Neural cell (in vitro differentiated cells): Measurements from ENCODE around the gene BHMT2. TPM values are rescaled to one million over a fixed set of nuclear protein-coding genes. Genes with fewer than 3 reads are reported as not detected.

ENCODE experiments used
- H2AFZ ChIP-seq: fragments of 200-600, 300-800 bp; sonication (generic), shearing (Covaris generic); 2 replicates; pipeline ENCODE4 v1.6.0; 2014; ENCODE audit warnings: low read depth, mild to moderate bottlenecking, antibody characterized with exemption, low read length, moderate library complexity
- H3F3A ChIP-seq: fragments of 200-600 bp; shearing (Covaris generic); 2 replicates; pipeline ENCODE4 v1.6.1; 2016; ENCODE audit warnings: mild to moderate bottlenecking, moderate library complexity, mixed read lengths, antibody characterized with exemption, low read length; ENCODE audit not compliant: insufficient read depth, poor library complexity, severe bottlenecking
- H3K27ac ChIP-seq: fragments of 200-600, 300-800 bp; sonication (generic), shearing (Covaris generic); 2 replicates; pipeline ENCODE4 v1.5.1; 2014; ENCODE audit warnings: mild to moderate bottlenecking, low read length, moderate library complexity
- H3K27me3 ChIP-seq: fragments of 300-800, 200-600 bp; sonication (generic), shearing (Covaris generic); 2 replicates; pipeline ENCODE4 v1.6.0; 2014; ENCODE audit warnings: mild to moderate bottlenecking, low read depth, low read length, moderate library complexity; ENCODE audit not compliant: insufficient read depth
- H3K36me3 ChIP-seq: fragments of 300-800, 200-600 bp; sonication (generic), shearing (Covaris generic); 2 replicates; pipeline ENCODE4 v1.5.1; 2014; ENCODE audit warnings: mild to moderate bottlenecking, antibody characterized with exemption, low read length, moderate library complexity; ENCODE audit not compliant: insufficient read depth
- H3K4me2 ChIP-seq: fragments of 300-800, 200-600 bp; sonication (generic), shearing (Covaris generic); 2 replicates; pipeline ENCODE4 v1.6.0; 2014; ENCODE audit warnings: mild to moderate bottlenecking, low read length
- H3K4me3 ChIP-seq: fragments of 300-800, 200-600 bp; sonication (generic), shearing (Covaris generic); 2 replicates; pipeline ENCODE4 v1.5.1; 2014; ENCODE audit warnings: mild to moderate bottlenecking, low read length, moderate library complexity
- H3K79me2 ChIP-seq: fragments of 200-600 bp; shearing (Covaris generic); replicated peaks from 2 replicates; pipeline ENCODE4 v1.6.0; 2014; ENCODE audit warnings: mild to moderate bottlenecking, low read length, moderate library complexity; ENCODE audit not compliant: insufficient read depth
- H3K9ac ChIP-seq: fragments of 300-800, 200-600 bp; sonication (generic), shearing (Covaris generic); 2 replicates; pipeline ENCODE4 v1.6.1; 2016; ENCODE audit warnings: mild to moderate bottlenecking, low read length, mixed read lengths
- H3K9me2 ChIP-seq: fragments of 200-600 bp; shearing (Covaris generic); 2 replicates; pipeline ENCODE4 v1.6.1; 2016; ENCODE audit warnings: mild to moderate bottlenecking, low read length, mixed read lengths; ENCODE audit not compliant: insufficient read depth
- H3K9me3 ChIP-seq: fragments of 200-600, 300-800 bp; sonication (generic), shearing (Covaris generic); 2 replicates; pipeline ENCODE4 v1.6.1; 2016; ENCODE audit warnings: mild to moderate bottlenecking, mixed run types, low read length, moderate library complexity, mixed read lengths
- H4K20me1 ChIP-seq: fragments of 200-600 bp; shearing (Covaris generic); 2 replicates; pipeline ENCODE4 v1.6.1; 2016; ENCODE audit warnings: mild to moderate bottlenecking, mixed run types; ENCODE audit not compliant: insufficient read depth
- CTCF ChIP-seq: fragments of 450-650 bp; IDR thresholded peaks from 2 replicates; pipeline ENCODE4 v1.5.1; 2014; ENCODE audit warnings: antibody characterized with exemption, mild to moderate bottlenecking, moderate library complexity; ENCODE audit not compliant: poor library complexity, severe bottlenecking
- EP300 ChIP-seq: fragments of 450-650 bp; conservative IDR thresholded peaks from 2 replicates; pipeline ENCODE4 v1.6.1; 2014; ENCODE audit warnings: antibody characterized with exemption, mild to moderate bottlenecking, moderate library complexity; ENCODE audit not compliant: poor library complexity, severe bottlenecking
- EZH2 ChIP-seq: fragments of 200-600, 300-800 bp; shearing (Covaris generic), sonication (generic); IDR thresholded peaks from 2 replicates; pipeline ENCODE4 v1.6.1; 2014; ENCODE audit warnings: antibody characterized with exemption, low read length, borderline replicate concordance, mild to moderate bottlenecking; ENCODE audit not compliant: insufficient read depth, poor library complexity, severe bottlenecking
- MXI1 ChIP-seq: fragments of 450-650 bp; conservative IDR thresholded peaks from 2 replicates; pipeline ENCODE4 v1.6.1; 2014; ENCODE audit warnings: antibody characterized with exemption, mild to moderate bottlenecking; ENCODE audit not compliant: poor library complexity, severe bottlenecking
- POLR2AphosphoS5 ChIP-seq: IDR thresholded peaks from 2 replicates; pipeline ENCODE4 v1.6.1; 2012
- RAD21 ChIP-seq: fragments of 450-650 bp; conservative IDR thresholded peaks from 2 replicates; pipeline ENCODE4 v1.6.1; 2014; ENCODE audit warnings: antibody characterized with exemption, mild to moderate bottlenecking, moderate library complexity
- REST ChIP-seq: IDR thresholded peaks from 2 replicates; pipeline ENCODE4 v1.6.1; 2012; ENCODE audit warnings: borderline replicate concordance
- SMC3 ChIP-seq: fragments of 450-650 bp; conservative IDR thresholded peaks from 2 replicates; pipeline ENCODE4 v1.6.1; 2014; ENCODE audit warnings: antibody characterized with exemption, mild to moderate bottlenecking, moderate library complexity; ENCODE audit not compliant: poor library complexity
- TAF1 ChIP-seq: IDR thresholded peaks from 2 replicates; pipeline ENCODE4 v1.6.1; 2012; ENCODE audit warnings: low read depth
- polyA plus RNA-seq: library from polyadenylated mRNA; depleted of rRNA; stranded (reverse); fragments of >200 nt; gene quantifications from 2 replicates; pipeline ENCODE4 v1.2.3, GENCODE V29; 2014

Gene BHMT2
- polyA plus RNA-seq, 1 donor from 2014 or later, result not detected

- Histone ChIP-seq H3K27me3 (no peaks in the 10 kb centered on the region), H2AFZ (no peak overlapping the region)
Observed at GRCh38 chr5:79120221-79120620, 50.7 kb downstream of the BHMT2 start.

GRCh38 chr5:79122973-79123372 is 53.4 kb downstream of the BHMT2 start:
- H3K9ac ChIP-seq, result no peak overlapping the region
- H4K20me1 ChIP-seq, result no peaks in the 10 kb centered on the region
- H3K9me2 ChIP-seq, result no peaks in the 10 kb centered on the region
- H3K79me2 ChIP-seq, result no peaks in the 10 kb centered on the region
- H2AFZ ChIP-seq, result no peak overlapping the region
- no peaks in the 10 kb centered on the region for H3K27me3 ChIP-seq
- no peak overlapping the region for H3K4me2 ChIP-seq
- no peaks in the 10 kb centered on the region for H3K36me3 ChIP-seq
- no peaks in the 10 kb centered on the region for H3F3A ChIP-seq
- H3K9me3 ChIP-seq, result no peaks in the 10 kb centered on the region
- H3K27ac ChIP-seq, result no peak overlapping the region
- no peak overlapping the region for H3K4me3 ChIP-seq
- no peak for TF ChIP-seq TAF1
- no peak for TF ChIP-seq CTCF
- TF ChIP-seq MXI1, result no peak
- no peak for TF ChIP-seq REST
- TF ChIP-seq EP300, result no peak

More at GRCh38 chr5:79120221-79120620, 50.7 kb downstream of the BHMT2 start:
- no peak overlapping the region for H3K27ac ChIP-seq
- H3K9me2 ChIP-seq, result no peaks in the 10 kb centered on the region
- H3K79me2 ChIP-seq, result no peaks in the 10 kb centered on the region
- H4K20me1 ChIP-seq, result no peaks in the 10 kb centered on the region
- no peak overlapping the region for H3K4me3 ChIP-seq
- H3K36me3 ChIP-seq, result no peaks in the 10 kb centered on the region
- H3K9me3 ChIP-seq, result no peaks in the 10 kb centered on the region
- TF ChIP-seq REST (no peak), RAD21 (no peak), SMC3 (no peak), POLR2AphosphoS5 (no peak), EZH2 (no peak), CTCF (no peak), EP300 (no peak), TAF1 (no peak), MXI1 (no peak)
- H3F3A ChIP-seq, result no peaks in the 10 kb centered on the region
- no peak overlapping the region for H3K4me2 ChIP-seq
- H3K9ac ChIP-seq, result no peak overlapping the region
